ENCODE measurements around the gene VPS45. TPM values are rescaled to one million over a fixed set of nuclear protein-coding genes. Genes with fewer than 3 reads are reported as not detected.

VPS45 gene
- total and polyA plus RNA-seq, 2 of the 13 experiments (the other 11 are each of a cell fraction or from before 2014, with no cell fraction given) = 15.2 to 25.2 TPM

DNA sequence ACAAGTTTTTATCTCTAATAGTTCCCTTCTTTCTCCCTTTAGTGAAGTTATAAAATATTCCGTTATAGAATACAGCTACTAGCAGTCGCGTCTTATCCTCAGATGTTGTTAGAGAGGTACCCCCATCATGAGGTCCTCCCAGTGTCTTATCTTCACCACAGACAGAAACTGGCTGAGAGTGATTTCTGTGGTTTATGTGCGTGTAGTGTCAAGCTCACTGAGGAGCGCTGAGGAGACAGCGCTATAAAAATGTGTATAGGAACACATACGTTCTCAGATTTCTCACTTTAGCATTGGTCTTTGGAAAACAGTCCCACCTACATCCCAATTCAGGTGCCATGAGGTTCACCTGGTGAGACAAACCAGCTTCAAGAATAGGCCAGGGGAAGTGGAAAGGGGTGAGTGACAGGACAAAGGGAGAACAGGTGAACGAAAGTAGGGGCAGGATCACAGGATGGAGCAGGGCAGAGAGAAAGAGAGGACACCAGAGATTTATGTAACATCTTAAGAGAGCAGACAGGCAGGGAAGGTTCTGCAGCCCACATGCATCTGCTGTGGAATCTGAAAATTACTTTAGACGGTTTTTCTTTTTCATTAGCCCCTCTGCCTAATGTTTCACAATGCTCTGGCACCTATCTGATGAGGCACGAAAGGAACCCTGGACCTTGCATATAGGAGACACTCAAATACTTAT is 79.4 kb downstream of the VPS45 start:
- Histone ChIP-seq H3K4me3 (replicated peaks in 1 of 3; ENCODE audit: insufficient read depth in 1 of 3, low read depth in 2 of 3, low read length in 3 of 3) (no peak overlapping the region), H2AFZ (ENCODE audit: low read length) (no peak overlapping the region), H4K20me1 (ENCODE audit: insufficient read depth, low read length) (no peaks in the 10 kb centered on the region), H3K9ac (ENCODE audit: insufficient read depth, low read depth, low read length) (no peak overlapping the region), H3K79me2 (ENCODE audit: insufficient read depth, low read length) (no peaks in the 10 kb centered on the region), H3K4me2 (ENCODE audit: low read depth, low read length) (no peak overlapping the region), H3K36me3 (replicated peaks in 1 of 2; ENCODE audit: control insufficient read depth in 1 of 2, insufficient read depth in 2 of 2, low read length in 2 of 2) (peaks cover 0 to 1% of the 10 kb centered on the region in 2 experiments; a peak in 1 of 5 replicates), H3K9me3 (ENCODE audit: low read length) (no peaks in the 10 kb centered on the region), H3K4me1 (ENCODE audit: insufficient read depth, low read length) (peaks cover 22% of the 10 kb centered on the region), H3K27me3 (ENCODE audit: control insufficient read depth in 1 of 2, insufficient read depth in 2 of 2, low read length in 2 of 2) (no peaks in the 10 kb centered on the region), H3K27ac (ENCODE audit: extremely low read length, insufficient read depth, low read length) (no peak overlapping the region)
- no peak for ATAC-seq
- FAIRE-seq = no peak
- in situ Hi-C loops (cut with HindIII; ENCODE audit: extremely low pct_ligation_motif_present, low pct_unique_long_range_greater_than_20kb) = no loop called here
- intact Hi-C loops (cut with micrococcal nuclease; ENCODE audit: unreplicated experiment) = no loop called here
- 88% methylated on average over 10 of the region's 10 CpGs for WGBS (ENCODE audit: low lambda C conversion rate)
- POLR2A ChIA-PET = no interaction called here
- CTCF ChIA-PET (ENCODE audit: low intra/inter-chr PET ratio, low total read pairs) = no interaction called here
- DNase-seq (ENCODE audit: low spot score) = no peak
- BruUV-seq (replicated peaks) = no TSS peak
- no peak for TF ChIP-seq TBL1XR1 (IDR thresholded peaks at IDR 0.05; ENCODE audit: borderline replicate concordance, low read length, partially characterized antibody)
- TF ChIP-seq ZNF572 (CRISPR knock-in tag; IDR thresholded peaks at IDR 0.05) = no peak
- no peak for TF ChIP-seq MTF1 (CRISPR knock-in tag; IDR thresholded peaks at IDR 0.05)
- TF ChIP-seq RERE (CRISPR knock-in tag; IDR thresholded peaks at IDR 0.05; ENCODE audit: low read depth) = no peak
- TF ChIP-seq ZNF678 (CRISPR knock-in tag; IDR thresholded peaks at IDR 0.05) = no peak
- no peak for TF ChIP-seq ZMYM3 (CRISPR knock-in tag; IDR thresholded peaks at IDR 0.05)
- TF ChIP-seq NONO (IDR thresholded peaks at IDR 0.05) = no peak
- TF ChIP-seq NONO (CRISPR knock-in tag; conservative IDR thresholded peaks at IDR 0.05) = no peak
- no peak for TF ChIP-seq HINFP (CRISPR knock-in tag; IDR thresholded peaks at IDR 0.05; ENCODE audit: low read depth)
- TF ChIP-seq NCOA5 (CRISPR knock-in tag; IDR thresholded peaks at IDR 0.05) = no peak
- TF ChIP-seq ZNF18 (CRISPR knock-in tag; IDR thresholded peaks at IDR 0.05; ENCODE audit: insufficient replicate concordance) = no peak
- no peak for TF ChIP-seq HNRNPL (IDR thresholded peaks at IDR 0.05; ENCODE audit: low read depth, low read length)
- TF ChIP-seq TP53 (CRISPR knock-in tag; conservative IDR thresholded peaks at IDR 0.05) = no peak
- TF ChIP-seq ZNF749 (CRISPR knock-in tag; IDR thresholded peaks at IDR 0.05; ENCODE audit: borderline replicate concordance) = no peak

All from HepG2 (cell line).